Panc1 (cell line): Measurements from ENCODE around the gene EP400.

Experiments used
- CTCF ChIP-seq: fragments of 450-650 bp; IDR thresholded peaks from 2 replicates; pipeline ENCODE4 v1.5.1; 2017; ENCODE audit warnings: mild to moderate bottlenecking
- REST ChIP-seq, 2 experiments: IDR thresholded peaks; 2 replicates each; pipeline ENCODE4 v1.6.1; 2011 to 2012; ENCODE audit warnings: low read depth in 2 of 2, control low read depth in 1 of 2, low read length in 1 of 2, mild to moderate bottlenecking in 1 of 2, moderate library complexity in 1 of 2; ENCODE audit not compliant: insufficient read depth in 1 of 2
- TCF7L2 ChIP-seq: IDR thresholded peaks from 2 replicates; pipeline ENCODE4 v1.6.1; 2011; ENCODE audit warnings: mild to moderate bottlenecking, low read depth, low read length, inconsistent platforms

GRCh38 chr12:131971226-131971625, 21.5 kb downstream of the EP400 start:
- TF ChIP-seq CTCF = no peak
- no peak for TF ChIP-seq TCF7L2
- no peak for TF ChIP-seq REST (IDR thresholded peaks at IDR 0.05; ENCODE audit: insufficient read depth in 1 of 2, low read depth in 2 of 2, low read length in 1 of 2)
